Astrocyte (in vitro differentiated cells and primary cell): ENCODE data around the gene GINS2. TPM values are rescaled to one million over a fixed set of nuclear protein-coding genes. Genes with fewer than 3 reads are reported as not detected.

Experiments
- DNase-seq: peaks from one replicate; pipeline ENCODE4 v3.0.0-alpha.2; 2010; ENCODE audit warnings: low read depth
- FAIRE-seq: peaks from 2 replicates; lab custom pipeline; 2011; peaks lifted over from hg19 to GRCh38; lab: Jason Lieb, UNC
- H2AFZ ChIP-seq: 2 replicates; pipeline ENCODE4 v1.6.0; 2012; ENCODE audit warnings: low read depth, low read length, inconsistent platforms
- H3K27ac ChIP-seq: 2 replicates; pipeline ENCODE4 v1.5.1; 2011; ENCODE audit warnings: low read depth, low read length, inconsistent platforms
- H3K27me3 ChIP-seq: 2 replicates; pipeline ENCODE4 v1.6.0; 2011; ENCODE audit warnings: low read length, inconsistent platforms; ENCODE audit not compliant: insufficient read depth
- H3K36me3 ChIP-seq: 2 replicates; pipeline ENCODE4 v1.5.1; 2011; ENCODE audit warnings: low read length, inconsistent platforms; ENCODE audit not compliant: insufficient read depth
- H3K4me1 ChIP-seq: 2 replicates; pipeline ENCODE4 v1.5.1; 2011; ENCODE audit warnings: low read length, inconsistent platforms; ENCODE audit not compliant: insufficient read depth
- H3K4me2 ChIP-seq: 2 replicates; pipeline ENCODE4 v1.6.0; 2012; ENCODE audit warnings: low read length, inconsistent platforms
- H3K4me3 ChIP-seq: 2 replicates; pipeline ENCODE4 v1.5.1; 2011; ENCODE audit warnings: low read depth, mild to moderate bottlenecking, low read length, inconsistent platforms; ENCODE audit not compliant: insufficient read depth
- H3K79me2 ChIP-seq: 2 replicates; pipeline ENCODE4 v1.6.0; 2012; ENCODE audit warnings: mild to moderate bottlenecking, low read length, inconsistent platforms; ENCODE audit not compliant: insufficient read depth
- H3K9ac ChIP-seq: 2 replicates; pipeline ENCODE4 v1.6.0; 2012; ENCODE audit warnings: mild to moderate bottlenecking, low read length, inconsistent platforms
- H3K9me3 ChIP-seq: 2 replicates; pipeline ENCODE4 v1.5.1; 2012; ENCODE audit warnings: low read depth, mild to moderate bottlenecking, low read length, inconsistent platforms; ENCODE audit not compliant: insufficient read depth
- H4K20me1 ChIP-seq: 2 replicates; pipeline ENCODE4 v1.6.0; 2012; ENCODE audit warnings: low read length, inconsistent platforms; ENCODE audit not compliant: insufficient read depth
- H3K27ac Mint-ChIP-seq: one replicate; pipeline ENCODE4 v1.8.0; 2021; ENCODE audit warnings: mild to moderate bottlenecking, mixed read lengths; ENCODE audit not compliant: unreplicated experiment
- H3K27me3 Mint-ChIP-seq: one replicate; pipeline ENCODE4 v1.8.0; 2021; ENCODE audit warnings: low read depth, mixed read lengths; ENCODE audit not compliant: unreplicated experiment
- H3K36me3 Mint-ChIP-seq: one replicate; pipeline ENCODE4 v1.8.0; 2021; ENCODE audit warnings: low read depth, mixed read lengths; ENCODE audit not compliant: unreplicated experiment
- H3K4me1 Mint-ChIP-seq: one replicate; pipeline ENCODE4 v1.8.0; 2021; ENCODE audit warnings: low read depth, mixed read lengths; ENCODE audit not compliant: unreplicated experiment
- H3K4me3 Mint-ChIP-seq: one replicate; pipeline ENCODE4 v1.8.0; 2021; ENCODE audit warnings: mild to moderate bottlenecking, moderate library complexity, mixed read lengths; ENCODE audit not compliant: unreplicated experiment
- H3K9me3 Mint-ChIP-seq: one replicate; pipeline ENCODE4 v1.8.0; 2021; ENCODE audit warnings: mild to moderate bottlenecking, mixed read lengths; ENCODE audit not compliant: unreplicated experiment
- CTCF ChIP-seq: IDR thresholded peaks from 2 replicates; pipeline ENCODE4 v1.5.1; 2011; ENCODE audit warnings: low read depth, mild to moderate bottlenecking, inconsistent platforms, low read length, moderate library complexity; ENCODE audit not compliant: insufficient read depth
- EZH2 ChIP-seq: IDR thresholded peaks from 2 replicates; pipeline ENCODE4 v1.6.1; 2012; ENCODE audit warnings: mild to moderate bottlenecking, low read length, inconsistent platforms; ENCODE audit not compliant: insufficient read depth
- total RNA-seq: library from RNA; stranded (reverse); gene quantifications from 2 replicates; pipeline ENCODE4 v1.2.1, GENCODE V29; 2021

Gene GINS2
- total RNA-seq, 1 donor from 2014 or later, result 3.4 TPM

- Mint-ChIP-seq H3K27ac (no peak overlapping the region), H3K4me1 (peaks cover 3% of the 10 kb centered on the region), H3K9me3 (no peaks in the 10 kb centered on the region), H3K27me3 (no peaks in the 10 kb centered on the region), H3K4me3 (no peak overlapping the region), H3K36me3 (peaks cover 7% of the 10 kb centered on the region)
- H3K9me3 ChIP-seq, result no peaks in the 10 kb centered on the region
- peaks cover 12% of the 10 kb centered on the region for H3K4me1 ChIP-seq
- no peak overlapping the region for H2AFZ ChIP-seq
- DNase-seq, result no peak
- no peak overlapping the region for H3K4me3 ChIP-seq
- no peak overlapping the region for H3K9ac ChIP-seq
- TF ChIP-seq EZH2, result no peak
- TF ChIP-seq CTCF, result no peak
- no peak for FAIRE-seq
- peaks cover 33% of the 10 kb centered on the region for H4K20me1 ChIP-seq
- no peaks in the 10 kb centered on the region for H3K27me3 ChIP-seq
- H3K4me2 ChIP-seq, result no peak overlapping the region
- no peak overlapping the region for H3K27ac ChIP-seq
- H3K79me2 ChIP-seq, result no peaks in the 10 kb centered on the region
- peaks cover 6% of the 10 kb centered on the region for H3K36me3 ChIP-seq
Observed at GRCh38 chr16:85656351-85657266, 32.1 kb downstream of the GINS2 start.

GRCh38 chr16:85655216-85656129 lies 33.3 kb downstream of the GINS2 start:
- Mint-ChIP-seq H3K27me3 (no peaks in the 10 kb centered on the region), H3K27ac (peak overlapping the region; percentile 26), H3K36me3 (peaks cover 7% of the 10 kb centered on the region), H3K9me3 (no peaks in the 10 kb centered on the region), H3K4me1 (peaks cover 3% of the 10 kb centered on the region), H3K4me3 (no peak overlapping the region)
- no peaks in the 10 kb centered on the region for H3K9me3 ChIP-seq
- FAIRE-seq (no peak), DNase-seq (no peak)
- no peaks in the 10 kb centered on the region for H3K79me2 ChIP-seq
- H3K27me3 ChIP-seq, result no peaks in the 10 kb centered on the region
- peaks cover 6% of the 10 kb centered on the region for H3K36me3 ChIP-seq
- no peak overlapping the region for H3K4me2 ChIP-seq
- H2AFZ ChIP-seq, result no peak overlapping the region
- no peak overlapping the region for H3K27ac ChIP-seq
- no peak for TF ChIP-seq EZH2
- no peak for TF ChIP-seq CTCF
- H3K4me3 ChIP-seq, result no peak overlapping the region
- peaks cover 35% of the 10 kb centered on the region for H4K20me1 ChIP-seq
- H3K4me1 ChIP-seq, result peaks cover 16% of the 10 kb centered on the region
- H3K9ac ChIP-seq, result no peak overlapping the region
